A549 (cell line): ENCODE measurements around the gene SH3PXD2B.

Source experiments
- CBX2 ChIP-seq: fragments of 200-600 bp; sonication (generic); IDR thresholded peaks from 2 replicates; pipeline ENCODE4 v1.6.1; 2016; ENCODE audit warnings: low read depth, mild to moderate bottlenecking, borderline replicate concordance
- CBX8 ChIP-seq: fragments of 200-600 bp; sonication (generic); IDR thresholded peaks from 2 replicates; pipeline ENCODE4 v1.6.1; 2016
- CEBPB ChIP-seq, 2 experiments: fragments of >200 bp in 1 of 2; sonication (Bioruptor Twin) in 1 of 2; formaldehyde crosslinking in 1 of 2; IDR thresholded peaks; 2 replicates each; pipeline ENCODE4 v1.6.1; 2012 to 2016
- CHD2 ChIP-seq: fragments of 150-350 bp; IDR thresholded peaks from 2 replicates; pipeline ENCODE4 v1.6.1; 2014; ENCODE audit warnings: low read length; ENCODE audit not compliant: partially characterized antibody
- MAZ ChIP-seq: fragments of 150-350 bp; IDR thresholded peaks from 2 replicates; pipeline ENCODE4 v1.6.1; 2014; ENCODE audit warnings: antibody characterized with exemption, low read depth, low read length, borderline replicate concordance
- NR3C1 ChIP-seq: fragments of >200 bp; sonication (Bioruptor Twin); formaldehyde crosslinking; IDR thresholded peaks from 3 replicates; pipeline ENCODE4 v1.6.1; 2017
- RAD21 ChIP-seq, 2 experiments: fragments of >200 bp in 1 of 2; sonication (Bioruptor Twin) in 1 of 2; formaldehyde crosslinking in 1 of 2; IDR thresholded peaks in 1 of 2; conservative IDR thresholded peaks in 1 of 2; 2 replicates in 1 of 2; 3 replicates in 1 of 2; pipeline ENCODE4 v1.6.1; 2012 to 2018; ENCODE audit warnings: inconsistent platforms in 1 of 2
- SMC3 ChIP-seq: fragments of >200 bp; sonication (Bioruptor Twin); formaldehyde crosslinking; IDR thresholded peaks from 3 replicates; pipeline ENCODE4 v1.6.1; 2018; ENCODE audit warnings: inconsistent platforms
- ZC3H11A ChIP-seq: fragments of 450-650 bp; IDR thresholded peaks from 2 replicates; pipeline ENCODE4 v1.6.1; 2014; ENCODE audit warnings: antibody characterized with exemption, mild to moderate bottlenecking
- TF ChIP-seq, protein P1 (sequence below): fragments of 250-450 bp; sonication (Bioruptor Pico); IDR thresholded peaks from 2 replicates; pipeline ENCODE4 v1.5.0; 2020; ENCODE audit warnings: low read depth, mild to moderate bottlenecking, moderate library complexity
- TF ChIP-seq, protein P2 (sequence below): fragments of >200 bp; sonication (Bioruptor Twin); formaldehyde crosslinking; IDR thresholded peaks from 3 replicates; pipeline ENCODE4 v1.5.1; 2016

DNA sequence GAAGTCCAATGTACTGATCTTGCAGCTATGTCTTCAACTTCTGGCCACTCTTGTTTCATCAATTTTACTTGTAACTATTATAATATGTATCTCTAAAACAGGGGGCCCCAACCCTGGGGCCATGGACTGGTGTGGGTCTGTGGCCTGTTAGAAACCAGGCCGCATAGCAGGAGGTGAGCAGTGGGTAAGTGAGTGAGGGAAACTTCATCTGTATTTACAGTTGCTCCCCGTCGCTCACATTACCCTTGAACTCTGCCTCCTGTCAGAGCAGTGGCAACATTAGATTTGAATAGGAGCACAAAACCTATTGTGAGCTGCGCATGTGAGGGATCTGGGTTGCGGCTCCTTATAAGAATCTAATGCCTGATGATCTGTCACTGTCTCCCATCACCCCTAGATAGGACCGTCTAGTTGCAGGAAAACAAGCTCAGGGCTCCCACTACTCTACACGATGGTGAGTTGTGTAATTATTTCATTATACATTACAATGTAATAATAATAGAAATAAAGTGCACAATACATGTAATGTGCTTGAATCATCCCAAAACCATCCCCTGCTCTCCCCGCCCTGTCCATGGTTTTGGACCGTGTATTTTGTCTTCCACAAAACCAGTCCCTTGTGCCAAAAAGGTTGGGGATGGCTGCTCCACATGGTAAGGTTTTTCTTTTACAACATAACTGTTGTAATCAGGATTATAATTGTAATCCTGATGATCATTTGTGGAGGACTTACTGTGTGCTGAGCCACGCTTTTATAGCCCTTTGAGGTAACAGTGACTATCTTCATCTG, 26.9 kb upstream of the SH3PXD2B start:
- TF ChIP-seq CEBPB (IDR thresholded peaks at IDR 0.05) (no peak), SMC3 (no peak), CBX8 (no peak), ZC3H11A (no peak), NR3C1 (no peak), CHD2 (no peak), CBX2 (no peak), RAD21 (conservative IDR thresholded peaks at IDR 0.05 in 1 of 2, IDR thresholded peaks at IDR 0.05 in 1 of 2) (no peak), MAZ (no peak)
- TF ChIP-seq, protein P1, sequence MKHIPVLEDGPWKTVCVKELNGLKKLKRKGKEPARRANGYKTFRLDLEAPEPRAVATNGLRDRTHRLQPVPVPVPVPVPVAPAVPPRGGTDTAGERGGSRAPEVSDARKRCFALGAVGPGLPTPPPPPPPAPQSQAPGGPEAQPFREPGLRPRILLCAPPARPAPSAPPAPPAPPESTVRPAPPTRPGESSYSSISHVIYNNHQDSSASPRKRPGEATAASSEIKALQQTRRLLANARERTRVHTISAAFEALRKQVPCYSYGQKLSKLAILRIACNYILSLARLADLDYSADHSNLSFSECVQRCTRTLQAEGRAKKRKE: no peak
- TF ChIP-seq, protein P2, sequence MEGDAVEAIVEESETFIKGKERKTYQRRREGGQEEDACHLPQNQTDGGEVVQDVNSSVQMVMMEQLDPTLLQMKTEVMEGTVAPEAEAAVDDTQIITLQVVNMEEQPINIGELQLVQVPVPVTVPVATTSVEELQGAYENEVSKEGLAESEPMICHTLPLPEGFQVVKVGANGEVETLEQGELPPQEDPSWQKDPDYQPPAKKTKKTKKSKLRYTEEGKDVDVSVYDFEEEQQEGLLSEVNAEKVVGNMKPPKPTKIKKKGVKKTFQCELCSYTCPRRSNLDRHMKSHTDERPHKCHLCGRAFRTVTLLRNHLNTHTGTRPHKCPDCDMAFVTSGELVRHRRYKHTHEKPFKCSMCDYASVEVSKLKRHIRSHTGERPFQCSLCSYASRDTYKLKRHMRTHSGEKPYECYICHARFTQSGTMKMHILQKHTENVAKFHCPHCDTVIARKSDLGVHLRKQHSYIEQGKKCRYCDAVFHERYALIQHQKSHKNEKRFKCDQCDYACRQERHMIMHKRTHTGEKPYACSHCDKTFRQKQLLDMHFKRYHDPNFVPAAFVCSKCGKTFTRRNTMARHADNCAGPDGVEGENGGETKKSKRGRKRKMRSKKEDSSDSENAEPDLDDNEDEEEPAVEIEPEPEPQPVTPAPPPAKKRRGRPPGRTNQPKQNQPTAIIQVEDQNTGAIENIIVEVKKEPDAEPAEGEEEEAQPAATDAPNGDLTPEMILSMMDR: no peak
